GM23248 (cell line): ENCODE results near the gene PRRG3.

Experiments
- EZH2 ChIP-seq: fragments of 200-600 bp; sonication (generic); IDR thresholded peaks from 2 replicates; pipeline ENCODE4 v1.6.1; 2018; ENCODE audit warnings: antibody characterized with exemption, mild to moderate bottlenecking; ENCODE audit not compliant: insufficient read depth, poor library complexity, severe bottlenecking
- EZH2phosphoT487 ChIP-seq: fragments of 200-600 bp; sonication (generic); IDR thresholded peaks from 2 replicates; pipeline ENCODE4 v1.6.1; 2018; ENCODE audit warnings: antibody characterized with exemption, moderate library complexity, mild to moderate bottlenecking, low read depth; ENCODE audit not compliant: insufficient read depth

GRCh38 chrX:151697522-151697921 lies 2.3 kb downstream of the PRRG3 start:
- TF ChIP-seq EZH2 (no peak), EZH2phosphoT487 (no peak)
